ENCODE measurements around the gene AP4B1. TPM values are rescaled to one million over a fixed set of nuclear protein-coding genes. Genes with fewer than 3 reads are reported as not detected.

Gene AP4B1
- polyA plus RNA-seq, 1 donor from 2014 or later = 178 TPM

GRCh38 chr1:113898241-113898814 is 6.3 kb downstream of the AP4B1 start:
- H3K9me2 ChIP-seq (ENCODE audit: insufficient read depth, low read length) = no peaks in the 10 kb centered on the region
- no peaks in the 10 kb centered on the region for H3K27me3 ChIP-seq (ENCODE audit: insufficient read depth, low read depth, low read length)
- no peak overlapping the region for H3K27ac ChIP-seq (ENCODE audit: low read length)
- no peak overlapping the region for H3K4me2 ChIP-seq (ENCODE audit: low read length)
- no peaks in the 10 kb centered on the region for H3K9me3 ChIP-seq (ENCODE audit: low read length)
- no peak for TF ChIP-seq MXI1 (conservative IDR thresholded peaks at IDR 0.05; ENCODE audit: poor library complexity, severe bottlenecking)
- no peak for TF ChIP-seq EP300 (conservative IDR thresholded peaks at IDR 0.05; ENCODE audit: poor library complexity, severe bottlenecking)
- TF ChIP-seq SMC3 (conservative IDR thresholded peaks at IDR 0.05; ENCODE audit: poor library complexity) = no peak
- TF ChIP-seq, protein P1, sequence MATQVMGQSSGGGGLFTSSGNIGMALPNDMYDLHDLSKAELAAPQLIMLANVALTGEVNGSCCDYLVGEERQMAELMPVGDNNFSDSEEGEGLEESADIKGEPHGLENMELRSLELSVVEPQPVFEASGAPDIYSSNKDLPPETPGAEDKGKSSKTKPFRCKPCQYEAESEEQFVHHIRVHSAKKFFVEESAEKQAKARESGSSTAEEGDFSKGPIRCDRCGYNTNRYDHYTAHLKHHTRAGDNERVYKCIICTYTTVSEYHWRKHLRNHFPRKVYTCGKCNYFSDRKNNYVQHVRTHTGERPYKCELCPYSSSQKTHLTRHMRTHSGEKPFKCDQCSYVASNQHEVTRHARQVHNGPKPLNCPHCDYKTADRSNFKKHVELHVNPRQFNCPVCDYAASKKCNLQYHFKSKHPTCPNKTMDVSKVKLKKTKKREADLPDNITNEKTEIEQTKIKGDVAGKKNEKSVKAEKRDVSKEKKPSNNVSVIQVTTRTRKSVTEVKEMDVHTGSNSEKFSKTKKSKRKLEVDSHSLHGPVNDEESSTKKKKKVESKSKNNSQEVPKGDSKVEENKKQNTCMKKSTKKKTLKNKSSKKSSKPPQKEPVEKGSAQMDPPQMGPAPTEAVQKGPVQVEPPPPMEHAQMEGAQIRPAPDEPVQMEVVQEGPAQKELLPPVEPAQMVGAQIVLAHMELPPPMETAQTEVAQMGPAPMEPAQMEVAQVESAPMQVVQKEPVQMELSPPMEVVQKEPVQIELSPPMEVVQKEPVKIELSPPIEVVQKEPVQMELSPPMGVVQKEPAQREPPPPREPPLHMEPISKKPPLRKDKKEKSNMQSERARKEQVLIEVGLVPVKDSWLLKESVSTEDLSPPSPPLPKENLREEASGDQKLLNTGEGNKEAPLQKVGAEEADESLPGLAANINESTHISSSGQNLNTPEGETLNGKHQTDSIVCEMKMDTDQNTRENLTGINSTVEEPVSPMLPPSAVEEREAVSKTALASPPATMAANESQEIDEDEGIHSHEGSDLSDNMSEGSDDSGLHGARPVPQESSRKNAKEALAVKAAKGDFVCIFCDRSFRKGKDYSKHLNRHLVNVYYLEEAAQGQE (IDR thresholded peaks at IDR 0.05; ENCODE audit: borderline replicate concordance) = no peak
- TF ChIP-seq POLR2AphosphoS5 (IDR thresholded peaks at IDR 0.05) = no peak
- TF ChIP-seq, protein P2, sequence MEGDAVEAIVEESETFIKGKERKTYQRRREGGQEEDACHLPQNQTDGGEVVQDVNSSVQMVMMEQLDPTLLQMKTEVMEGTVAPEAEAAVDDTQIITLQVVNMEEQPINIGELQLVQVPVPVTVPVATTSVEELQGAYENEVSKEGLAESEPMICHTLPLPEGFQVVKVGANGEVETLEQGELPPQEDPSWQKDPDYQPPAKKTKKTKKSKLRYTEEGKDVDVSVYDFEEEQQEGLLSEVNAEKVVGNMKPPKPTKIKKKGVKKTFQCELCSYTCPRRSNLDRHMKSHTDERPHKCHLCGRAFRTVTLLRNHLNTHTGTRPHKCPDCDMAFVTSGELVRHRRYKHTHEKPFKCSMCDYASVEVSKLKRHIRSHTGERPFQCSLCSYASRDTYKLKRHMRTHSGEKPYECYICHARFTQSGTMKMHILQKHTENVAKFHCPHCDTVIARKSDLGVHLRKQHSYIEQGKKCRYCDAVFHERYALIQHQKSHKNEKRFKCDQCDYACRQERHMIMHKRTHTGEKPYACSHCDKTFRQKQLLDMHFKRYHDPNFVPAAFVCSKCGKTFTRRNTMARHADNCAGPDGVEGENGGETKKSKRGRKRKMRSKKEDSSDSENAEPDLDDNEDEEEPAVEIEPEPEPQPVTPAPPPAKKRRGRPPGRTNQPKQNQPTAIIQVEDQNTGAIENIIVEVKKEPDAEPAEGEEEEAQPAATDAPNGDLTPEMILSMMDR (IDR thresholded peaks at IDR 0.05; ENCODE audit: poor library complexity, severe bottlenecking) = no peak
- no peak for TF ChIP-seq TAF1 (IDR thresholded peaks at IDR 0.05; ENCODE audit: low read depth)
- TF ChIP-seq EZH2 (IDR thresholded peaks at IDR 0.05; ENCODE audit: borderline replicate concordance, insufficient read depth, low read length, poor library complexity, severe bottlenecking) = no peak
- TF ChIP-seq RAD21 (conservative IDR thresholded peaks at IDR 0.05) = no peak
- peaks cover 7% of the 10 kb centered on the region for H3K79me2 ChIP-seq (replicated peaks; ENCODE audit: insufficient read depth, low read length)
- no peak overlapping the region for H3K4me3 ChIP-seq (ENCODE audit: low read length)
- H3K9ac ChIP-seq (ENCODE audit: low read length) = no peak overlapping the region
- H3K36me3 ChIP-seq (ENCODE audit: insufficient read depth, low read length) = peaks cover 13% of the 10 kb centered on the region
- no peaks in the 10 kb centered on the region for H3F3A ChIP-seq (ENCODE audit: insufficient read depth, low read length, poor library complexity, severe bottlenecking)
- H4K20me1 ChIP-seq (ENCODE audit: insufficient read depth) = no peaks in the 10 kb centered on the region
- H2AFZ ChIP-seq (ENCODE audit: low read depth, low read length) = no peak overlapping the region

- Histone ChIP-seq H3K27me3 (ENCODE audit: insufficient read depth, low read depth, low read length) (no peaks in the 10 kb centered on the region), H2AFZ (ENCODE audit: low read depth, low read length) (no peak overlapping the region), H3K4me3 (ENCODE audit: low read length) (no peak overlapping the region), H3K9ac (ENCODE audit: low read length) (no peak overlapping the region), H3K9me3 (ENCODE audit: low read length) (no peaks in the 10 kb centered on the region), H4K20me1 (ENCODE audit: insufficient read depth) (no peaks in the 10 kb centered on the region), H3K9me2 (ENCODE audit: insufficient read depth, low read length) (no peaks in the 10 kb centered on the region), H3K79me2 (replicated peaks; ENCODE audit: insufficient read depth, low read length) (no peaks in the 10 kb centered on the region), H3K36me3 (ENCODE audit: insufficient read depth, low read length) (peaks cover 13% of the 10 kb centered on the region), H3F3A (ENCODE audit: insufficient read depth, low read length, poor library complexity, severe bottlenecking) (no peaks in the 10 kb centered on the region), H3K4me2 (ENCODE audit: low read length) (no peak overlapping the region), H3K27ac (ENCODE audit: low read length) (no peak overlapping the region)
- TF ChIP-seq RAD21 (conservative IDR thresholded peaks at IDR 0.05) = no peak
- no peak for TF ChIP-seq MXI1 (conservative IDR thresholded peaks at IDR 0.05; ENCODE audit: poor library complexity, severe bottlenecking)
- no peak for TF ChIP-seq TAF1 (IDR thresholded peaks at IDR 0.05; ENCODE audit: low read depth)
- no peak for TF ChIP-seq EZH2 (IDR thresholded peaks at IDR 0.05; ENCODE audit: borderline replicate concordance, insufficient read depth, low read length, poor library complexity, severe bottlenecking)
- TF ChIP-seq POLR2AphosphoS5 (IDR thresholded peaks at IDR 0.05) = no peak
- TF ChIP-seq EP300 (conservative IDR thresholded peaks at IDR 0.05; ENCODE audit: poor library complexity, severe bottlenecking) = no peak
- TF ChIP-seq, protein P2 (IDR thresholded peaks at IDR 0.05; ENCODE audit: poor library complexity, severe bottlenecking) = no peak
- TF ChIP-seq, protein P1 (IDR thresholded peaks at IDR 0.05; ENCODE audit: borderline replicate concordance) = no peak
Measured at GRCh38 chr1:113895961-113896360, 8.6 kb downstream of the AP4B1 start.

All from neural cell (in vitro differentiated cells).